ENCODE results near the gene NACAD. TPM values are rescaled to one million over a fixed set of nuclear protein-coding genes. Genes with fewer than 3 reads are reported as not detected.

The NACAD gene
- total RNA-seq, 4 donors from 2014 or later, result 1.4 to 4.4 (median 3.0) TPM

GRCh38 chr7:45131891-45132290 lies 43.1 kb upstream of the NACAD start:
- DNase-seq (ENCODE audit: low spot score) (no peak), ATAC-seq (ENCODE audit: low FRiP score) (no peak)
- TF ChIP-seq CTCF (IDR thresholded peaks at IDR 0.05), result no peak

GRCh38 chr7:45130910-45131309 lies 42.1 kb upstream of the NACAD start:
- no peak for ATAC-seq (ENCODE audit: low FRiP score)
- DNase-seq (ENCODE audit: low spot score), result no peak
- TF ChIP-seq CTCF (IDR thresholded peaks at IDR 0.05), result no peak

- no peak for TF ChIP-seq CTCF (IDR thresholded peaks at IDR 0.05)
- ATAC-seq (ENCODE audit: low FRiP score) (no peak), DNase-seq (ENCODE audit: low spot score) (no peak)
Observed at GRCh38 chr7:45129906-45130305, 41.1 kb upstream of the NACAD start.

- DNase-seq (ENCODE audit: low spot score), result no peak
- ATAC-seq (ENCODE audit: low FRiP score), result no peak
- TF ChIP-seq CTCF (IDR thresholded peaks at IDR 0.05), result no peak
Observed at GRCh38 chr7:45129181-45129800, 40.5 kb upstream of the NACAD start.

- no peak for ATAC-seq (ENCODE audit: low FRiP score)
- DNase-seq (ENCODE audit: low spot score), result no peak
- TF ChIP-seq CTCF (IDR thresholded peaks at IDR 0.05), result no peak
Observed at GRCh38 chr7:45126920-45127319, 38.2 kb upstream of the NACAD start.

GRCh38 chr7:45126201-45126600 lies 37.4 kb upstream of the NACAD start:
- DNase-seq (ENCODE audit: low spot score), result no peak
- no peak for TF ChIP-seq CTCF (IDR thresholded peaks at IDR 0.05)
- ATAC-seq (ENCODE audit: low FRiP score), result no peak

GRCh38 chr7:45125193-45125904 lies 36.6 kb upstream of the NACAD start:
- ATAC-seq (ENCODE audit: low FRiP score), result no peak
- TF ChIP-seq CTCF (IDR thresholded peaks at IDR 0.05), result no peak
- no peak for DNase-seq (ENCODE audit: low spot score)
